Hematopoietic multipotent progenitor cell treated with erythropoietin and hydrocortisone succinate and interleukin-3 and kit ligand, for 15 days (in vitro differentiated cells): ENCODE measurements around the gene WNT16.
"Not testable (repeated sequence)": the region's sequence is repeated elsewhere in the genome, so short reads cannot be mapped to it uniquely, and the experiment has no call there.

ENCODE experiments used
- DNase-seq: peaks from one replicate; pipeline ENCODE4 v3.0.0-alpha.2; 2015; ENCODE audit warnings: low spot score

WNT16 gene

DNA sequence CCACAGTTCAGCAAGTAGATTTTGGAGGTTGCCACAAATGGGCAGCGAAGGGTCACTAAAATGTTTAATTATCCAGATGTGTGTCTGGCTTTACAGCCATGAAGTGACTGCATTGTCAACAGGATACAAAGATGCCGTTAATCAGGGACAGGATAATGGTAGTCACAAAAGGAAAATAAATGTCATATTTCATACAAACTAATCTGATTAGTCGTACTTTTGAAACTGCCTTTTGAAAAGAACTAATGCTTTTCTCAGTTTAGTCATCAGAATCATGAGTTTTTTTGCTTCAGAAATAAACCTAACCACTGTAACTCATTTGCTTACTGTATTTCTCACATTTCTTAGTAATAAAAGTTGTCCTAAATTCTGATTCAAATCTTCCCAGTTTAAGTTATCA, 22.2 kb upstream of the WNT16 start:
- no peak for DNase-seq

- no peak for DNase-seq
Observed at GRCh38 chr7:121307021-121307574, 21.7 kb upstream of the WNT16 start.

DNA sequence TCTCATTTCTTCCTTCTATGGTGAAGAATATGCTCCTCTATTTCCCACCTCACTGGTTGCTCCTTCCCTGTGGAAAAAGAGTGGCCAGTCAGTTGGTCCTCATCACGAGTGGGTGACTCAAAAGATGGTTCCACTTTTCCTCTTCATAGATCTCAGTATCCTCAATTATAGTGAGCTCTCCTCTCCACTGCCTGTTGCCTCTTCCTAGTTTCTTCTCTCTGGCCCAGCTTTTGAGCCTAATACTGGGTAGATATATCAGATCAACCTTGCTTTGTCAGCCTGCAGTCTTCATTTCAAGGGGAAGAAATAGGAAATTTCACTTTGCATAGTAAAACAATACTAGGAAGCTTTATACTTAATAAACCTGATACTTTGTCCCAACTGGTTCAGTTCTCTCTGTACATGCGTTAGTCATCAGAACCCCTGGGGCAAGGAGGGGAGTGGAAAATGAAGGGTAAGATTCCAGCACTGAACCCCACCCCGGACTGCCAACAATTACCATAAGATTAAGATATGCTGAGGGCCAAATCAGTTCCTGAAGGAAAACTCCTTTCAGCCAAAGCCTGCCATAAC, 15.5 kb upstream of the WNT16 start:
- no peak for DNase-seq

GRCh38 chr7:121313793-121314676, 14.8 kb upstream of the WNT16 start:
- no peak for DNase-seq

DNA sequence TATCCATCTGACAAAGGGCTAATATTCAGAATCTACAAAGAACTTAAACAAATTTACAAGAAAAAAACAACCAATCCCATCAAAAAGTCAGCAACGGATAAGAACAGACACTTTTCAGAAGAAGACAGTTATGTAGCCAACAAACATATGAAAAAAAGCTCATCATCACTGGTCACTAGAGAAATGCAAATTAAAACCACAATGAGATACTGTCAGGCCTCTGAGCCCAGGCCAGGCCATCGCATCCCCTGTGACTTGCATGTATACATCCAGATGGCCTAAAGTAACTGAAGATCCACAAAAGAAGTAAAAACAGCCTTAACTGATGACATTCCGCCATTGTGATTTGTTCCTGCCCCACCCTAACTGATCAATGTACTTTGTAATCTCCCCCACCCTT, 13.6 kb upstream of the WNT16 start:
- not testable (repeated sequence) for DNase-seq

GRCh38 chr7:121322460-121322859, 6.3 kb upstream of the WNT16 start:
- DNase-seq, result no peak

DNA sequence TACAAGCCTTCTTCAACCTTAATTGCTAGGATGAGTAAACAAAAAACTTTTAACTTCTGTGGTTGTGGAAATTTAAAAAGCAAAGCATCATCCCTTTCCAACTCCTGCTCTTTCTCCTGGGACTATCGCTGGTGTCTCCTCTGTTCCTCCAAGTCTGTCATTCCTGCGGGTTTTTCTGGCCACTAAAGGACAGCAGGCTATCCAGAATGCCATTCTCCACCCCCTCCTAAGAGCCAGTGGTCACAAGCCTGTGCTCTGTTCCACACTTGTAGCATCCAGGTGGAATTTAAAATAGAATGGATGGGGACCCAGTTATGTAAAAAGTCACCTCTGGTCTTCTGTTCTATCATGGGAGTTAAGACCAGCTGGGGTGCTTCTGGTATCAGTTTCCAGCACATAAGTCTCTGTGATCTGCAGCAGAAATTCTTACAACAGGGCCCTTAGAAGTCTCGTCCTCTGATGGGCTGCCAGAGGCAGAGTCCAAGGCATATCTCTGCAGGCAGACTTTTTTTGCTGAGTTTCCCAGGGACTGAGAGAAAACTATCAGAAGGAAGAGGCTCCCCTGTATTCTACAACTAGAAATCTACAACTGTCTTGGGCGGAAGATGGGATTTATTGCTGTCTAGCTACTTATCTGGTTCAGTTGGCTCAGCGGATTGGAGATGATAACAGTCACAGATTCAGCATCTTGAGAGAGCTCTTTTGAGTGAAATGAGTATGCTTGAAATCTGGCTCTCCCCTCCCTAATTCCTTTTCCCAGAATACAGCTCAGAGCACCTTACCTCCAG, 5.1 kb upstream of the WNT16 start:
- no peak for DNase-seq

DNA sequence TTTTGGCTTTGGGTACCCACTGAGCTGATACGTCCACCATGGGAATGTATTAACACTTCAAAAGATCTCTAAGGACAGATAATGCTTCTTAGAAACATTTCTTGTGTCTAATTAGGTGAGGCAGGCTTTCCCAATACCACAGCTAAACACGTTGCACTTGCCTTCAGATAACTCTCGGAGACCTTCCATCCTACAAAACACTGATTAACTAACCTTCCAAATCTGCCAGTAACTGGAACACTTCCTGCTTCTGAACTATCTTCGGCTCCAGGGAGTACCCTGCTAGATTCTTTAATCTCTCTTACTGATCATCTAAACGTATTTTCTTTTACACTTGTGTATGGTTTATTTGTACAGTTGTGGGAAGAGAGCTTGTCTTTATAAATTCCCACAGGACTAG, 1.1 kb upstream of the WNT16 start:
- DNase-seq, result no peak

- DNase-seq, result no peak
Observed at GRCh38 chr7:121329191-121330052, 622 bp downstream of the WNT16 start.

- DNase-seq, result no peak
Observed at GRCh38 chr7:121330053-121330833, 1.4 kb downstream of the WNT16 start.

- no peak for DNase-seq
Observed at GRCh38 chr7:121331048-121331447, 2.2 kb downstream of the WNT16 start.

GRCh38 chr7:121331574-121331973, 2.8 kb downstream of the WNT16 start:
- no peak for DNase-seq

- no peak for DNase-seq
Observed at GRCh38 chr7:121334376-121334775, 5.6 kb downstream of the WNT16 start.

DNA sequence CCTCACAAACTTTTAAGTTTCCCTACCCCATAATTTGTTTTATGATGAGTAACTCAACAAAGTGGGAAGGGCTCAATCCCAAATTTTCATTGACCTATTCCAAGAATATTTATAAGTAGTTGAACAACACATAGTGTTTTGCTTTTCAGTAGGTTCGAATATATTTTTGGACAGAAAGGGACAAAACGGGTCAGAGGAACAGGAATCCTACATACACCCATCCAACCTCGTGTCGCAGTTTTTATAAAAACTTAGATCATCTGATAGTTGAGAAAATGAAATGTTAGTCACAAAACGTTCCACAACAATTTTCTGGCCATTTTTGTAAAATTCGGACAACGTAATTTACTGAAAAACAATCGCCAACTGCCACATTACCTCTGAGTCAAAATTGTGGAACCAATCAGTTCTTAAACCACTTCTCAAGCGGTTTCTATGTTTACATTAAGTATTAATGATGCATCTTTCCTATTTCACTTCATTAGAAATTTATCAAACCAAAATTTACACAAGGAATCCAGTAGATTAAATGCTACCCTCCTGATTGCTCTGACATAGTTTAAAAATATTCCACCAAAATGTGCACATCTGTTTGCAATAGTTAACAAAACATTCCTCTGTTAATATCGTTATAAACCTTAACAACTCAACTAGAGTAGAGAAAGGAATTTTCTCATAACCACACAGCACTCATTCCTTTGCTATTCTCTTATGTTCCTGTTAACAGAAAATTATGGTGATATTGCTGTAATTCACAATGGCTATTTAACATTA, 6.3 kb downstream of the WNT16 start:
- no peak for DNase-seq

GRCh38 chr7:121336579-121336978, 7.8 kb downstream of the WNT16 start:
- no peak for DNase-seq

GRCh38 chr7:121337398-121337797, 8.6 kb downstream of the WNT16 start:
- DNase-seq, result no peak

GRCh38 chr7:121339082-121339481, 10.3 kb downstream of the WNT16 start:
- no peak for DNase-seq

- no peak for DNase-seq
Observed at GRCh38 chr7:121341933-121342332, 13.1 kb downstream of the WNT16 start.

- DNase-seq, result no peak
Observed at GRCh38 chr7:121342631-121343030, 13.8 kb downstream of the WNT16 start.

DNA sequence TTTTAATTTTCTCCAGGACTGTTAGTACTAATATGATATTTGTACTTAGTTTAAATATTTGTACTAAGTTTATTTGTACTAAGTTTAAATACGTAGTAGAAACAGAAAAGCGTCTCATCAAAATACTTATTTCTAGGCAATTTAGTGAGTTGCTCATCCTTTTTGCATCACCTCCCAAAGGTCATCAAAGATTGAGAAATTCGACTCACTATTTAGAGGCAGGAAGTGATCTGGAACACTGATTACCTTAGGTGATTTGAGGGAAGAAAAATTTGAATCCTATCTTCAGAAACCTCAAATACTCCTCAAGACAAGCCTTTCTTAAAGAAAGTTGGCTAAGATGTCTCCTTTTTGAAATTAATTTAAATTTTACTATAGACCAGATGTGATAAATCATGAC, 14.5 kb downstream of the WNT16 start:
- no peak for DNase-seq
